ENCODE data around the gene MPL.

The MPL gene

DNA sequence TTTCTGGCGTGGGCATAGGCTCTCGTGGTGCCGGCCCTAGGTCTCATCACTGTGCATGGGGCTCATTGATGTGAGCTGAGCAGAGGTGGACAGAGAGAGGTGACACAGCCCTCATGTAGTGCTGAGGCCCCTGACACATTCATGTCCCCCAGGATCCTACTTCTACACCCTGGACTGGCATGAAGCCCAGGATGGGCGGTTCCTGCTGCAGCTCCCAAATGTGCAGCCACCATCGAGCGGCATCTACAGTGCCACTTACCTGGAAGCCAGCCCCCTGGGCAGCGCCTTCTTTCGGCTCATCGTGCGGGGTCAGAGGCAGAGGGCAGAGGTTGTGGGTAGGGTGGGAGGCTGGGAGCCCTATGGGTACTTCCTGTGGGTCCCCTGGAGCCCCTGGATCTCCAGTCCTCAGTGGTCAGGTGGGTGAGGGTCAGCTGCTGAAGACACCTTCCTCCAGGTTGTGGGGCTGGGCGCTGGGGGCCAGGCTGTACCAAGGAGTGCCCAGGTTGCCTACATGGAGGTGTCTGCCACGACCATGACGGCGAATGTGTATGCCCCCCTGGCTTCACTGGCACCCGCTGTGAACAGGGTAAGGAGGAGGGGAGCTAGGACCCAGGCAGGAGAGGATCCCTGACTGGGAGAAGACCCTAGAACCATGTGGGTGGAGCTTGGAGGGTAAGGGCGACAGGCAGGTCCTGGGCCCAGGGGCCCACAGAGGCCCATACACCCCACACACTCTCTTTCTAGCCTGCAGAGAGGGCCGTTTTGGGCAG lies 30.7 kb upstream of the MPL start:
- no peak for DNase-seq

DNA sequence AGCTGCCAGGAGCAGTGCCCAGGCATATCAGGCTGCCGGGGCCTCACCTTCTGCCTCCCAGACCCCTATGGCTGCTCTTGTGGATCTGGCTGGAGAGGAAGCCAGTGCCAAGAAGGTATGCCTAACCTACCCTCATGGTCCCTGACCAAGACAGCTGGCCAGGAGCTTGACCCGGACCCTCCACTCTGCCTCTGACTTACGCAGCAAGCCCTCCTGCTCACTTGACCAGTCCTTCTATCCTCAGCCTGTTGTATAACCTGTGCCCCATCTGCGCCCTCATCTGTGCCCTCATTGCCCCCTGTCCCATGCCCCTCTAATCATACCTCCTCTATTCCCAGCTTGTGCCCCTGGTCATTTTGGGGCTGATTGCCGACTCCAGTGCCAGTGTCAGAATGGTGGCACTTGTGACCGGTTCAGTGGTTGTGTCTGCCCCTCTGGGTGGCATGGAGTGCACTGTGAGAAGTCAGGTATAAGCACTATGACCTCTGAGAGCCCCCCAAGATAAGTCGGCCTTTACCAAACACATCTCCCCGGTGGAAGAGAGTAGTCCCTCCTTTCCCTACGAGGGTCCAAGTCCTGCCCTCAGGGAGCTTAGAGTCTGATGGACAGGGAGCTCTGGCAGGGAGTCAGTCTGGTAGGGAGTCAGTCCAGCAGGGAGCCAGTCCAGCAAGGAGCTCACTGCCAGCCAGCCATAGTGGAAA lies 30.0 kb upstream of the MPL start:
- DNase-seq = no peak

DNA sequence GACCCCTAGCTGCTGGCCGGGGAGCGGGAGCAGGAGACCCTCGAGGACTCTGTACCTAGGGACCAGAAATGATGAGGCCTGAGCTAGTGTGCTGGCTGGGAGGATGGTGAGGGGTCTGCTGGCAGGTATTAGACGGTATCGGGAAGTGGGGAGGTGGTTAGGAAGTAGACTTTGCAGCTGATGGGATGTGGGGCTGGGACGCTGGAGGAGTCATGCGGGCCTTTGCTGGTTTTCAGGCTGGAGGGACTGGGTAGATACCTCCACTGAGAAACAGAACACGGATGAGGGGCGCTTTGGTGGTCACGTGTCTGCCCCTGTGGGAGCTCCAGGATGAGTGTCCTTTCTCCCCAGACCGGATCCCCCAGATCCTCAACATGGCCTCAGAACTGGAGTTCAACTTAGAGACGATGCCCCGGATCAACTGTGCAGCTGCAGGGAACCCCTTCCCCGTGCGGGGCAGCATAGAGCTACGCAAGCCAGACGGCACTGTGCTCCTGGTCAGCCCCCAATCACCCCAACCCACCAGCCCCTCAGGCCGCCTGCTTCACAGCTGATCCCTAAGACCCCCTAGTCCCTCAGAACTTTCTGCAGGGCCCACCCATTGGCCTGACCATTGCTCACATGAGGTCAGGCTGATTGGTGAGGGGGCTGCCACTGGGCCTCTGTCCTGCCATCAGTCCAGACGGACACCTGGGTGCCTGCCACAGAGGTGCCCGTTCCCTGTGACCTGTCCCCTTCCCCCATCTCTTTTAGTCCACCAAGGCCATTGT lies 28.8 kb upstream of the MPL start:
- no peak for DNase-seq

DNA sequence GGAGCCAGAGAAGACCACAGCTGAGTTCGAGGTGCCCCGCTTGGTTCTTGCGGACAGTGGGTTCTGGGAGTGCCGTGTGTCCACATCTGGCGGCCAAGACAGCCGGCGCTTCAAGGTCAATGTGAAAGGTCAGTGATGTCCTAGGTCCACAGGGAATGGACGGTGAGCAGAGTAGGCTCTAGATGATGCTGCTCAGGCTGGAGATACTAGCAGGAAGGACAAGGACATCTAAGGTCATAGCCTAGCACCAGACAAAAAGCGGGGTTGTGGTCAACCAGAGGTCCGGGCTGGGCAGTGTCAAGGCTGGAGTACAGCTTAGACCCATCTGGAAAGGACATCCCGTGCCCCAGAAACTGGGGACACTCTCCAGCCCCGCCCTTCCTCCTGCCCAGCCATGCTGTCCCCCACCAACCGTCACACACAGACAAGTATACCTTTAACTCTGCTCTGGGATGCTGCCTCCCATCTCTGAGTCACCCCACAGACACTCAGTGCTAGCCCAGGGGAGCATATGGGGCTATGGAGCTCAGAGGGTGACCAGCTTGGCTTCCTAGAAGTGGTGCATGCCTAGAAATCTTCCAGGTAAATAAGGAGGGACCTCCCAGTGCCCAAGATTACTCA lies 28.1 kb upstream of the MPL start:
- no peak for DNase-seq

DNA sequence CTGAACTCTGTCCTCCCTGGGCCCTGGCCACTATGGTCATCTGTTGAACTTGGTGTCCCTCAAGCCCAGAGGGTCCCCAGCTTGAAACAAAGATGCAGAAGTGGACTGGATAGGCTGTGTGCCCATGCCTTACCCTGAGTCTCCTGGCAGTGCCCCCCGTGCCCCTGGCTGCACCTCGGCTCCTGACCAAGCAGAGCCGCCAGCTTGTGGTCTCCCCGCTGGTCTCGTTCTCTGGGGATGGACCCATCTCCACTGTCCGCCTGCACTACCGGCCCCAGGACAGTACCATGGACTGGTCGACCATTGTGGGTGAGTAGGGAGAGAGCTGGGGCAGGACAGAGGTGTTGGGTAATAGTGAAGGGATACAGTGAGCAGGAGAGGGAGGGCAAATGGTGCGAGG lies 26.1 kb upstream of the MPL start:
- no peak for DNase-seq

DNA sequence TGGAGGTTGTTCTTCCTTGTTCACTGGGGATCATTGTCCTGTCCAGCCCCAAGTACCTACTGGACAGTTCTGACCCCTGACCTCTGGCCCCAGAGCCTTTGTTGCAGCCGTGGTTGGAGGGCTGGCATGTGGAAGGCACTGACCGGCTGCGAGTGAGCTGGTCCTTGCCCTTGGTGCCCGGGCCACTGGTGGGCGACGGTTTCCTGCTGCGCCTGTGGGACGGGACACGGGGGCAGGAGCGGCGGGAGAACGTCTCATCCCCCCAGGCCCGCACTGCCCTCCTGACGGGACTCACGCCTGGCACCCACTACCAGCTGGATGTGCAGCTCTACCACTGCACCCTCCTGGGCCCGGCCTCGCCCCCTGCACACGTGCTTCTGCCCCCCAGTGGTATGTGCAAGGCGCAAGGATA lies 25.4 kb upstream of the MPL start:
- DNase-seq = no peak

DNA sequence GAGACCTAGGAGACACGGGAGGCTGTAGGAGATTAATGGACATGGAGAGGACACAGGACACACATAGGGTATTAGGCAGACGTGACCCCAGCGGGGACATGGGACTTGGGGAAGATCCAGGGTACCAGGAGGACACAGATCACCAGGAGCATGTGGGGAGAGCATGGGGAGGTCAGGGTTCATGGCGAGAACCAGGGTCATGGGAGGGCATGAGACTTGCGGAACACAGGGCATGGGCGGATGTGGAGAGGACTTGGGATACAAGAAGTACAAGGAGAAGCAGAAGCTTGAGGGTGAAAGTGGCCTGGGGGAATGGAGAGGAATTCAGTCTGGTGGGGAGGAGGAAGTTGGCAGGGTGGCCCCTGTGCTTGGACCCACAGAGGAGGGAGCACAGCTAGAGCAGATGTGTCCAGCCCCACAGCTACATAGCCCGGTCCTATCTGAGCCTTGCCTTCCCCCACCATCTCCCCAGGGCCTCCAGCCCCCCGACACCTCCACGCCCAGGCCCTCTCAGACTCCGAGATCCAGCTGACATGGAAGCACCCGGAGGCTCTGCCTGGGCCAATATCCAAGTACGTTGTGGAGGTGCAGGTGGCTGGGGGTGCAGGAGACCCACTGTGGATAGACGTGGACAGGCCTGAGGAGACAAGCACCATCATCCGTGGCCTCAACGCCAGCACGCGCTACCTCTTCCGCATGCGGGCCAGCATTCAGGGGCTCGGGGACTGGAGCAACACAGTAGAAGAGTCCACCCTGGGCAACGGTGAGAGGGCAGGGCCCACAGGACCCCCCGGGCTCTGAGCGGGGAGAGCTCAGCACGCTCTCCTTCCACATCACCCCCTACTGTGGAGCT lies 24.7 kb upstream of the MPL start:
- DNase-seq = no peak

DNA sequence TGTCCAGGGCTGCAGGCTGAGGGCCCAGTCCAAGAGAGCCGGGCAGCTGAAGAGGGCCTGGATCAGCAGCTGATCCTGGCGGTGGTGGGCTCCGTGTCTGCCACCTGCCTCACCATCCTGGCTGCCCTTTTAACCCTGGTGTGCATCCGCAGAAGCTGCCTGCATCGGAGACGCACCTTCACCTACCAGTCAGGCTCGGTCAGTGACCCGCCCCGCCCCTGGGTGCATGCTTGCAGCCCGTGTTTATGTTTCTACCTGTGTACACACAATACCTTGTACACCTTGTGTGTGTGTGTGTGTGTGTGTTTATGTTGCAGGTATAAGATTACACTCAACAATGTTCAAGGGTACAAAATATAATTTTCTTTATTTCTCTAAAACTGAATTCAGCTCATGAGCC lies 23.8 kb upstream of the MPL start:
- DNase-seq = no peak

DNA sequence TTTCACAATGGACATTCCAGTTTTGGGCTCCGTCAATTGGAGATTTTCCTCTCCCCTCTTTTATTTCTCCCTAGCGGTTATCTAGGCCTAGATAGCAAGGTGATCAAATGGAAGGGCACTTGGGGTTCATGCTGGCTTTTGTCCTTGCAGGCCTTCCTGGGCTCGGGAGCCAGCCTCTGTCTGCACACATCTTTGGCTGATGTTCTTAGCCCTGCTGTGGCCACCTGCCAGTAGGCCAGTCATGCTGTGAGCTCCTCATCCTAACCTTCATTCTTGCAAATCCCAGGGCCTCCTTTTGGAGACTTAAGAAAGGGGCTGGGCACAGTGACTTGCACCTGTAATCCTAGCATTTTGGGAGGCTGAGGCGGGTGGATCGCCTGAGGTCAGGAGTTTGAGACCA lies 23.4 kb upstream of the MPL start:
- DNase-seq = no peak

DNA sequence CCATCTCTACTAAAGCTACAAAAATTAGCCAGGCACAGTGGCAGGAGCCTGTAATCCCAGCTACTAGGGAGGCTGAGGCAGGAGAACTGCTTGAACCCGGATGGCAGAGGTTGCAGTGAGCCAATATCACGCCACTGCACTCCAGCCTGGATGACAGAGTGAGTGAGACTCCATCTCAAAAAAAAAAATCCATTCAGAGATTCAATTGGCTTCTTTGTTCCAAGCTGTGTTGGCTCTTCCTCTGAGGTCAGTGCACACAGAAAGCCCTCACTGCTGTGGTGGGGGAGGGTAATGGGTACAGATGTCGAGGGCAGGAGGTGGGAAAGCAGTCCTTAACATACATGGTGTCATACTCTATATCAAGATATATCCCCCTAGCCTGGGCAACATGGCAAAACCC lies 22.1 kb upstream of the MPL start:
- DNase-seq = no peak

DNA sequence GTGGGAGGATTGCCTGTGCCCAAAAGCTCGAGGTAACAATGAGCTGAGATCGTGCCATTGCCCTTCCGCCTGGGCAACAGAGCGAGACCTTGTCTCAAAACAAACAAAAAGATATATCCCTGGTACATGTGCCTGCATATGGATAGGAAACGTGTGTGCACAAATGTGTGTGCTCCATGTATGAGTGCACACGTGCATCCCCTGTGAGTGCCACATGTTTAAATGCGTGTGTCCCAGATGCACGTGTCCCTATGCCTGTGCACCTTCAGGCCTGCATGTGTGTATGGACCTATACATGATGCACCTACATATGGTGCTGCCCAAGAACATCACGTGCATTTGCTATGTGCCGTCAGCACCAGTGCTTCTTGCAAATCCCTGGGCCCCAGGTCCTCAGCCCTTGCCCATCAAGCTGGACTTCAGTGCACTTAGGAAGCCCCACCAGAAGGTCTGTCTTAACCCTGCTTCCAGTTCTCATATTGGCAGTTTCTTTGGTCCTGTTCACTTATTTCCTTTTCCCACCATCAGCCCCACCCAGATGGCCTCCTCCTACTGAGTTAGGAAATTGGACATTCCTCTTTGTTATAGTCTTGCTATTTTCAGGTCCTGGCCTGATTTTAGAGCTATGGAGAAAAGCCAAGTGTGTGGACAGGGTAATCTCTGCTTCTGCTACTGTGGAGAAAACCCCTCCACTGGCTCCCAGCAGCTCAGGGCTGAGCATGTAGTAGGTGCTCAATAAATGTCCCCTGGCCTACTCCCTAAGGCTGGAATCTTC lies 21.5 kb upstream of the MPL start:
- DNase-seq = no peak

DNA sequence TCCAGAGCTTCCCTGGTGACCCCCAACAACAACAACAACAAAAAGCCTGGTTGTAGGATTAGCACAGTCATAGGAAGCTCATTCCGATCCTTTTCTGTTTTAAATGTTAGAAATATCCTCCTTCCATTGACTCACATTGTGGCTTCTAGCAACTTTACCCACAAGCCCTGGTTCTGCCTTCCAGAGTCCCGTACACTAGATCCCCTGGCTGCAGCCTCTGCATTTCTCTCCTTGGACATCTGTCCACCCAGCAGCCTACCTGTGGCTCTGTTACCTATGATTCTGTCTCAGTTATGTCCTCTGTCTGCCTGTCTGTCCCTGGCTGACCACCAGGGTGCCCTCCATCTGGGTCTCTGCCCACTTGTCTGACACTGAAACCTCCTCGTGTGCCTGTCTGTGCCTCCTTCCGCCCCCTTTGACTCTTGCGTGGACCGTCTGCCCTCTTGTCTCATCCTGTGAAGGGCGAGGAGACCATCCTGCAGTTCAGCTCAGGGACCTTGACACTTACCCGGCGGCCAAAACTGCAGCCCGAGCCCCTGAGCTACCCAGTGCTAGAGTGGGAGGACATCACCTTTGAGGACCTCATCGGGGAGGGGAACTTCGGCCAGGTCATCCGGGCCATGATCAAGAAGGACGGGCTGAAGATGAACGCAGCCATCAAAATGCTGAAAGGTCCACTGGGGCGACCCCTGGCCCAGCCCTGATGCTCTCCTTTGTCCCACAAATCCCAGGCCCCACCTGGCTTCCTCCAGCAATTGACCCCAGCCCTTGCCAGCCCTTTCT lies 20.7 kb upstream of the MPL start:
- no peak for DNase-seq

DNA sequence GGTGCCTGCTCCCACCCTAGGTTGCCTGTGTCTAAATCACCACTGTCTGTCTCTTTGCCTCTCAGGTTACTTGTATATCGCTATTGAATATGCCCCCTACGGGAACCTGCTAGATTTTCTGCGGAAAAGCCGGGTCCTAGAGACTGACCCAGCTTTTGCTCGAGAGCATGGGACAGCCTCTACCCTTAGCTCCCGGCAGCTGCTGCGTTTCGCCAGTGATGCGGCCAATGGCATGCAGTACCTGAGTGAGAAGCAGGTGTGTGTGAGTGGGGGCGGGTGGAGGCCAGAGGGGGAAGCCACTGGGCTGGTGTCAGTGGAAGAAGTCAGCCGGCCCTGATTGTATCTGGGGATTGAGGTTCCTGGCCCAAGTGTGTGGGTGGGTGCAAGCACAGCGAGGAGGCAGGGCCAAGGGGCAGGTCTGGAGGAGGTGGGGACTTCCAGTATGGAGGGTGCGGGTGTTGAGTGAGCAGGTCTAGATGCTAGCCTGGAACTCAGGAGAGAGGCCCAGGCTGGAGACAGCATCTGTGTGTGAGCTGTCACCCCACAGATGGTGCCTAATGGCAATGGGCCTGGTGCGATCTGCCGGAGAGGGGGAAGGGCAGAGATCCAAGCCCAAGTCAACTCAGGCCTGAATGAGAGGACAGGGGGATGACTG lies 19.7 kb upstream of the MPL start:
- no peak for DNase-seq

DNA sequence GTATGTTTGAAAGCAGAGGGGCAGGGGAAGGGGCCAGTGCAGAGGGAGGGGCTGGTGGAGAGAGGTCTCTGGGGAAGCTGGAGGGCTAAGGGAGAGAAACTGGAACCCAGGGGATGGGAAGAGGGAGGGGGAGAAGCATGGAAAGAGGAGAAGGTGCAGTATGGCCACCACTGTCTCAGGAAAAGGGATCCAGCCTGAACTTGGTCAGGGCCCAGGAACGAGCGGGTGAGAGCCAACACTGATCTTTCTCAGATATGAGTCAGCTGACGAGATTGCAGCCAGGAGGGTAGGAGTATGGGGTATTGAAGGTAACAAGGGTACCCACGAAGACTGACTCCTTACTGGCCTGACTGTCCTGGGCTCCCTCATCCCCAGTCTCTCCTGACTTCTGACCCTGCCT lies 18.8 kb upstream of the MPL start:
- no peak for DNase-seq

DNA sequence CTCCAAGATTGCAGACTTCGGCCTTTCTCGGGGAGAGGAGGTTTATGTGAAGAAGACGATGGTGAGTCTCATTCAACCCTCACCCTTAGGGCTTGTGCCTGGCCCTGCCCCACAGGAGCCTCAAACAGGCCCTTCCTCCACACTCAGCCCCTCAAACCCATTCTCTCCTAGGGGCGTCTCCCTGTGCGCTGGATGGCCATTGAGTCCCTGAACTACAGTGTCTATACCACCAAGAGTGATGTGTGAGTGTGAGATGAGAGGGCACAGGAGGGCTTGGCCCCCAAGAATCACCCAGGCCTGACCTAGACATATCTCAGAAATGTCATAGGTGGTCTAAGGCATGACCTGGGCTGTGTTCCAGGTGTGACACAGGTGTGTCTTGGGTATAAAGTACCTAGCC lies 18.3 kb upstream of the MPL start:
- DNase-seq = no peak

DNA sequence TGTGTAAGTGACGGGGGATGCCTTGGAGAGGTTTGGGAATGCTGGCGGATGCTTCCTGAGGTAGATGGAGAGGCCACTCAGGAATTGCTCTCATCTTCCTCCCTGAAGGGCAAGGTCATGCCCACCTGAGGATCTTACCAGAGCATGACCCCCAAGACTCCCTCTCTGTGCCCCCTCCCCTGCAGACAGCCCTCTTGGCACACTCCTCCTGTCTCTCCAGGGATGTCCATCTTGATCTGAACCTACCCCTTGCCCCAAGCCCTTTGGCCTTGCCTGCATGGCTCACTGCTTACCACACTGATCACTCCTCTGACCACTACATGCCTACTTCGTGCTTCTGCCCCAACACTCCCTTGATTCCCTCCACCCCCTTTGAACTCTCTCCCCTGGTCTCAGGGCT lies 17.9 kb upstream of the MPL start:
- no peak for DNase-seq

DNA sequence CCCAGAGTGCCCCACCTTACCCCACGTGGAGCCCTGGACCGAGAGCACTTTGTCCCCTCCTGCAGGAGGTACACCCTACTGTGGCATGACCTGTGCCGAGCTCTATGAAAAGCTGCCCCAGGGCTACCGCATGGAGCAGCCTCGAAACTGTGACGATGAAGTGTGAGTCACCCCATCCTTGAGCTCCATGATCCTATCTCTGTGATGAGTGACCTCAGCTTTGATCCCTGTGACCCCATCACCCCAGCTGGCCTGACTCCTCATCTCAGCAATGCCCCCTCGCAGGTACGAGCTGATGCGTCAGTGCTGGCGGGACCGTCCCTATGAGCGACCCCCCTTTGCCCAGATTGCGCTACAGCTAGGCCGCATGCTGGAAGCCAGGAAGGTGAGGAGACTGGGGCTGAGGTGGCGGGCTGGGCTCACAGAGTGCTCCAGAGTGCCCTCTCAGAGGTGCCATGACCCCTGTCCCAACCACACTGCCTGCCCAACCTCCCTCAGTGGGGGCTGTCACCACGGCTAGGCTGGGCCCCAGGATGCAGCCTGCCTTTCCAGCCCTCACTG lies 16.2 kb upstream of the MPL start:
- no peak for DNase-seq

DNA sequence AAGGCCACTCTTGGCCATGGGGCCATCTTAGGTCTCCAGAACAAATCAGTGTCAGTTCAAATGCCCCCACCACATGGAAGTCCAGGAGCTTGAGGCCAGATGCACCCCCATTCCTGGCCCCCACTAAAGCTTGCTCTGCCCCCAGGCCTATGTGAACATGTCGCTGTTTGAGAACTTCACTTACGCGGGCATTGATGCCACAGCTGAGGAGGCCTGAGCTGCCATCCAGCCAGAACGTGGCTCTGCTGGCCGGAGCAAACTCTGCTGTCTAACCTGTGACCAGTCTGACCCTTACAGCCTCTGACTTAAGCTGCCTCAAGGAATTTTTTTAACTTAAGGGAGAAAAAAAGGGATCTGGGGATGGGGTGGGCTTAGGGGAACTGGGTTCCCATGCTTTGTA lies 15.1 kb upstream of the MPL start:
- no peak for DNase-seq

DNA sequence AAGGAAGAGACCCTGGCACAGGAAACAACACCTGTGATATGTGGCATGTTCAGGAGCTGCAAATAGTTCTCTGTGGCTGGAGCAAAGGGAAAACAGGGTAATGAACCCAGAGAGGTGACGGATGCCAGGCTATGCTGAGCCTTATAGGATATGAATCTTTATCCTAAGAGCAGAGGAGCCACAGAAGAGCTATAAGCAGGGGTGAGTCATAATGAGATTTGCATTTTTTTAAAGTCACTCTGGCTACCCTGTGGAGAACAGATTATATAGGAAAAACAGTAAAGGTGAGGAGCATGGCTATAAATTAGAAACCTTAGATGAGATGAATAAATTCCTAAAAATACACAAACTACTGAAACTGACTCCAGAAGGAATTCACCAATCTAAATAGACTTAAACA lies 12.8 kb upstream of the MPL start:
- DNase-seq = no peak

DNA sequence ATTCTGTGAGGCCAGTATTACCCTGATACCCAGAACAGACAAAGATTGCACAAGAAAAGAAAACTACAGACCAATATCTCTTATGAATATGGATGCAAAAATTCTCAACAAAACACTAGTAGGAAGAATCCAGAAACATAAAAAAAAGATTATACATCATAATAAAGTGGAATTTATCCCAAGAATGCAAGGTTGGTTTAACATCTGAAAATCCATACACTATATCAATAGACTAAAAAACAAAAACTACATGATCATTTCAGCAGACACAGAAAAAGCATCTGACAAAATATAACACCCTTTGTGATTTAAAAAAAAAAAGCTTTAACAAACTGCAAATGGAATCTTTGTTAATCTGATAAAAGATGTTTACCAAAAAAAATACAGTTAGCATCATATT lies 12.2 kb upstream of the MPL start:
- DNase-seq = no peak

Data from activated CD8-positive, alpha-beta memory T cell treated with anti-CD3 and anti-CD28 coated beads, Interleukin-2, amount 50 U/mL, for 48 hours (primary cell).